K562 (cell line): ENCODE measurements around the gene OR51T1. TPM values are rescaled to one million over a fixed set of nuclear protein-coding genes. Genes with fewer than 3 reads are reported as not detected.
A peak's percentile ranks its signal among the peaks of the same experiment; 100 is the strongest.

ENCODE experiments used
- ATAC-seq: fragments of 200-7000 bp; cut with Tn5 transposase; 3 replicates; pipeline ENCODE4 v1.9.1; 2020; ENCODE audit warnings: moderate library complexity
- BruUV-seq: library from RNA; stranded (reverse); fragments of 400-500 nt; replicated peaks from 2 replicates; lab custom pipeline; 2021; lab: Mats Ljungman, UMichigan
- CTCF ChIA-PET: fragments of 300-600 bp; formaldehyde crosslinking; extraction: SDS; loops from one replicate; lab custom pipeline; 2021; ENCODE audit warnings: low intra/inter-chr PET ratio; lab: Yijun Ruan, JAX
- POLR2A ChIA-PET: fragments of 300-600, 350-650 bp; sonication (Branson Sonifier 250); formaldehyde crosslinking; extraction: SDS; loops from one replicate; lab custom pipeline; 2021; ENCODE audit warnings: antibody characterized with exemption, inconsistent platforms; lab: Yijun Ruan, JAX
- DNase-seq, 4 experiments: peaks; one replicate each; pipeline versions ENCODE4 v3.0.0 to v3.0.0-alpha.2; 2011 to 2018; ENCODE audit warnings: low spot score in 3 of 4, mixed read lengths in 3 of 4; ENCODE audit errors: extremely low read depth in 1 of 4
- FAIRE-seq: peaks from 2 replicates; lab custom pipeline; 2011; peaks lifted over from hg19 to GRCh38; lab: Jason Lieb, UNC
- H2AFZ ChIP-seq: 2 replicates; pipeline ENCODE4 v1.6.0; 2011; ENCODE audit warnings: low read depth, low read length, control low read depth, inconsistent platforms
- H3K27ac ChIP-seq: fragments of 200-600 bp; 3 replicates; pipeline ENCODE4 v1.8.0; 2011; ENCODE audit warnings: low read depth, mild to moderate bottlenecking, control low read depth, inconsistent platforms, low read length, moderate library complexity, mixed read lengths; ENCODE audit errors: extremely low read depth
- H3K27me3 ChIP-seq, 2 experiments: fragments of 300-600 bp in 1 of 2; 2 replicates in 1 of 2; 3 replicates in 1 of 2; pipeline versions ENCODE4 v1.6.0 to v1.8.0; 2011; ENCODE audit warnings: inconsistent platforms in 2 of 2, low read length in 2 of 2, mild to moderate bottlenecking in 1 of 2, mixed read lengths in 1 of 2, moderate library complexity in 1 of 2; ENCODE audit not compliant: control insufficient read depth in 2 of 2, insufficient read depth in 2 of 2
- H3K36me3 ChIP-seq: fragments of 300-600 bp; 3 replicates; pipeline ENCODE4 v1.8.0; 2011; ENCODE audit warnings: mild to moderate bottlenecking, low read length, inconsistent platforms; ENCODE audit not compliant: control insufficient read depth, insufficient read depth
- H3K4me1 ChIP-seq, 2 experiments: fragments of 200-600 bp in 1 of 2; replicated peaks in 1 of 2; 2 replicates in 1 of 2; 3 replicates in 1 of 2; pipeline versions ENCODE4 v1.5.1 to v1.8.0; 2011; ENCODE audit warnings: inconsistent platforms in 2 of 2, low read length in 2 of 2, mild to moderate bottlenecking in 1 of 2, mixed read lengths in 1 of 2, moderate library complexity in 1 of 2; ENCODE audit not compliant: control insufficient read depth in 2 of 2, insufficient read depth in 2 of 2
- H3K4me2 ChIP-seq: 2 replicates; pipeline ENCODE4 v1.6.1; 2011; ENCODE audit warnings: low read length, control low read depth, inconsistent platforms, mixed read lengths; ENCODE audit not compliant: insufficient read depth
- H3K4me3 ChIP-seq: fragments of 200-600 bp; sonication (generic), shearing (Covaris generic); 2 replicates; pipeline ENCODE4 v1.5.1; 2016; ENCODE audit warnings: control low read depth, inconsistent platforms
- H3K79me2 ChIP-seq: fragments of 200-600 bp; 3 replicates; pipeline ENCODE4 v1.8.0; 2011; ENCODE audit warnings: low read length, inconsistent platforms; ENCODE audit not compliant: control insufficient read depth, insufficient read depth
- H3K9ac ChIP-seq, 2 experiments: 2 replicates each; pipeline versions ENCODE4 v1.6.0 to v1.6.1; 2011; ENCODE audit warnings: low read depth in 2 of 2, low read length in 2 of 2, control low read depth in 1 of 2, inconsistent platforms in 1 of 2, mild to moderate bottlenecking in 1 of 2, mixed read lengths in 1 of 2; ENCODE audit not compliant: insufficient read depth in 1 of 2
- H3K9me1 ChIP-seq: one replicate; pipeline ENCODE4 v1.6.0; 2011; ENCODE audit warnings: inconsistent platforms, mild to moderate bottlenecking, low read length, moderate library complexity; ENCODE audit not compliant: control insufficient read depth, insufficient read depth
- H3K9me3 ChIP-seq: replicated peaks from 2 replicates; pipeline ENCODE4 v1.5.1; 2011; ENCODE audit warnings: low read depth, low read length, inconsistent platforms; ENCODE audit not compliant: control insufficient read depth, insufficient read depth
- H4K20me1 ChIP-seq: replicated peaks from 2 replicates; pipeline ENCODE4 v1.6.1; 2011; ENCODE audit warnings: low read length, inconsistent platforms, mixed read lengths; ENCODE audit not compliant: control insufficient read depth, insufficient read depth
- FOSL1 ChIP-seq: fragments of 200-800 bp; sonication (Bioruptor generic); conservative IDR thresholded peaks from 2 replicates; pipeline ENCODE4 v1.6.1; 2016; ENCODE audit warnings: missing genetic modification characterization, missing compliant biosample characterization
- GTF2A2 ChIP-seq: IDR thresholded peaks from 2 replicates; pipeline ENCODE4 v1.6.1; 2016; ENCODE audit warnings: mild to moderate bottlenecking, missing genetic modification characterization, missing compliant biosample characterization
- NONO ChIP-seq, 2 experiments: fragments of 200-400 bp in 1 of 2; fragments of 450-650 bp in 1 of 2; formaldehyde crosslinking in 1 of 2; IDR thresholded peaks; 2 replicates each; pipeline ENCODE4 v1.6.1; 2017; ENCODE audit warnings: low read depth in 2 of 2, mild to moderate bottlenecking in 2 of 2, moderate library complexity in 2 of 2, low read length in 1 of 2
- PRMT5 ChIP-seq: sonication (generic); formaldehyde crosslinking; IDR thresholded peaks from 2 replicates; pipeline ENCODE4 v1.5.0; 2020; ENCODE audit warnings: missing genetic modification reagents
- SAFB ChIP-seq: fragments of 200-400 bp; formaldehyde crosslinking; IDR thresholded peaks from 2 replicates; pipeline ENCODE4 v1.6.1; 2017; ENCODE audit warnings: low read depth, low read length, borderline replicate concordance
- SRF ChIP-seq, 2 experiments: fragments of 250-450, 450-650 bp in 1 of 2; sonication (Bioruptor Pico) in 1 of 2; sonication (generic) in 1 of 2; formaldehyde crosslinking; IDR thresholded peaks; 2 replicates each; pipeline versions ENCODE4 v1.5.0 to v1.5.1; 2020 to 2022; ENCODE audit warnings: mild to moderate bottlenecking in 1 of 2, missing genetic modification reagents in 1 of 2
- TRIM24 ChIP-seq, 2 experiments: fragments of 450-650 bp; IDR thresholded peaks; 2 replicates each; pipeline ENCODE4 v1.6.1; 2016
- WGBS: fragments of 100-300 bp; shearing (Covaris generic); methylation state at CpG from one replicate; pipeline ENCODE4 v1.1.6; 2016; ENCODE audit warnings: low coverage, mixed read lengths; ENCODE audit not compliant: insufficient coverage; ENCODE audit errors: missing lambda C conversion rate; 5-methylcytosine and 5-hydroxymethylcytosine counted together
- in situ Hi-C: fragments of 300-500 bp; cut with MboI; formaldehyde crosslinking; loops from 4 replicates; pipeline ENCODE4 v1.15.0; 2018; ENCODE audit warnings: inconsistent platforms, mixed read lengths
- intact Hi-C: fragments of 100-400 bp; cut with micrococcal nuclease; formaldehyde crosslinking; loops from 2 replicates; pipeline ENCODE4 v1.14.2; 2022
- polyA plus RNA-seq, 8 experiments: library from polyadenylated mRNA; depleted of rRNA in 4 of 8; stranded (reverse) in 5 of 8; unstranded in 3 of 8; fragments of >200 nt; fragmentation: Nextera tagmentation in 2 of 8; fragmentation: Illumina TruSeq in 1 of 8; extraction: Ambion mirVana in 2 of 8; extraction: Trizol in 1 of 8; gene quantifications; 2 replicates each; pipeline versions ENCODE4 v1.2.1 to v1.2.3, GENCODE V29; 2011 to 2014; ENCODE audit warnings: inconsistent platforms in 1 of 8, missing spikeins in 1 of 8
- total RNA-seq, 7 experiments: library from RNA; depleted of rRNA in 6 of 7; stranded (reverse); fragments of >200 nt in 6 of 7; fragmentation: Illumina TruSeq in 2 of 7; extraction: Trizol in 2 of 7; gene quantifications; 2 replicates each; pipeline versions ENCODE4 v1.2.1 to v1.2.3, GENCODE V29; 2011 to 2021; ENCODE audit warnings: low replicate concordance in 1 of 7
- TF ChIP-seq, protein P1 (sequence below): sonication (generic); formaldehyde crosslinking; IDR thresholded peaks from 2 replicates; pipeline ENCODE4 v1.8.0; 2023; ENCODE audit warnings: mild to moderate bottlenecking, missing genetic modification reagents
- TF ChIP-seq, protein P2 (sequence below): fragments of 250-450 bp; sonication (Bioruptor Pico); IDR thresholded peaks from 2 replicates; pipeline ENCODE4 v1.8.0; 2022; ENCODE audit warnings: moderate library complexity, mild to moderate bottlenecking, inconsistent platforms

Gene OR51T1
- total and polyA plus RNA-seq, 9 of the 15 experiments (the other 6 are each of a cell fraction or from before 2014, with no cell fraction given): not detected

DNA sequence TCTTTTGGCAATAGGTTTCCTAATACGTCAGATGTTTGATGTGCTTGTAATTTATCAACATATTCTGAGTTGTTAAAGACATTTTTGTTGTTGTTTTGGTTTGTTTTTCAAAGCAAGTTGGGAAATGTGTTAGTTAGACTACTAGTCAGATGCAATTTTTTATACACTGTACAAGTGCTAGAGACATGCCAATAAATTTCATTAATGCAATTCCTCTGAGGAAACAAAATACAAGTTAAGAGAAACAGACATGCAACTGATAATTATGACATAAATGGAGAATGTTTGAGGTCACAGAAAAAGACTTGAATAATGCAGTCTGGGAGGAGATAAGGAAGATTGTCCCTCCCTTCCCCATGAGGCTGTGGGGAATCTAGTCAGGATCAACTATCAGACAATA is 5.9 kb downstream of the OR51T1 start (continued):
- TF ChIP-seq, protein P1, sequence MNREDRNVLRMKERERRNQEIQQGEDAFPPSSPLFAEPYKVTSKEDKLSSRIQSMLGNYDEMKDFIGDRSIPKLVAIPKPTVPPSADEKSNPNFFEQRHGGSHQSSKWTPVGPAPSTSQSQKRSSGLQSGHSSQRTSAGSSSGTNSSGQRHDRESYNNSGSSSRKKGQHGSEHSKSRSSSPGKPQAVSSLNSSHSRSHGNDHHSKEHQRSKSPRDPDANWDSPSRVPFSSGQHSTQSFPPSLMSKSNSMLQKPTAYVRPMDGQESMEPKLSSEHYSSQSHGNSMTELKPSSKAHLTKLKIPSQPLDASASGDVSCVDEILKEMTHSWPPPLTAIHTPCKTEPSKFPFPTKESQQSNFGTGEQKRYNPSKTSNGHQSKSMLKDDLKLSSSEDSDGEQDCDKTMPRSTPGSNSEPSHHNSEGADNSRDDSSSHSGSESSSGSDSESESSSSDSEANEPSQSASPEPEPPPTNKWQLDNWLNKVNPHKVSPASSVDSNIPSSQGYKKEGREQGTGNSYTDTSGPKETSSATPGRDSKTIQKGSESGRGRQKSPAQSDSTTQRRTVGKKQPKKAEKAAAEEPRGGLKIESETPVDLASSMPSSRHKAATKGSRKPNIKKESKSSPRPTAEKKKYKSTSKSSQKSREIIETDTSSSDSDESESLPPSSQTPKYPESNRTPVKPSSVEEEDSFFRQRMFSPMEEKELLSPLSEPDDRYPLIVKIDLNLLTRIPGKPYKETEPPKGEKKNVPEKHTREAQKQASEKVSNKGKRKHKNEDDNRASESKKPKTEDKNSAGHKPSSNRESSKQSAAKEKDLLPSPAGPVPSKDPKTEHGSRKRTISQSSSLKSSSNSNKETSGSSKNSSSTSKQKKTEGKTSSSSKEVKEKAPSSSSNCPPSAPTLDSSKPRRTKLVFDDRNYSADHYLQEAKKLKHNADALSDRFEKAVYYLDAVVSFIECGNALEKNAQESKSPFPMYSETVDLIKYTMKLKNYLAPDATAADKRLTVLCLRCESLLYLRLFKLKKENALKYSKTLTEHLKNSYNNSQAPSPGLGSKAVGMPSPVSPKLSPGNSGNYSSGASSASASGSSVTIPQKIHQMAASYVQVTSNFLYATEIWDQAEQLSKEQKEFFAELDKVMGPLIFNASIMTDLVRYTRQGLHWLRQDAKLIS (CRISPR knock-in tag): no peak

DNA sequence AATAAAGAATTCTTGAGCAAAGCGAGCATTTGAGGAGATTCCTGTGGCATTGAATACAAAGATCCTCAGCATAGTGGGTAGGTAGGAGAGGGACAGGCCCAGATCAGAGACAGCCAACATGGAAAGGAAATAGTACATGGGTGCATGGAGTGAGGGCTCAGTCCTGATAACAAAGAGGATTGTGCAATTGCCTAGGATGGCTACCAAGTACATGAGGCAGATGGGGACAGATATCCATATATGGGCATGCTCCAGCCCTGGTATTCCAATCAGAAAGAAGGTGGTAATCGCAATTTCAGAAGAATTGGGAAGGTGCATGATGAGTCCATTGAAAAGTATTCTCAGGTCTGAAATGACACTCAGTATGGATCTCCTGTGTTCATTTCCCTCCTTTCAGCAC is 8.6 kb downstream of the OR51T1 start:
- ChIA-PET CTCF (no interaction called here), POLR2A (no interaction called here)
- DNase-seq (peak in 2 of 4 experiments; percentile 12 to 35), ATAC-seq (no peak), FAIRE-seq (no peak)
- Histone ChIP-seq H3K27me3 (no peaks in the 10 kb centered on the region), H4K20me1 (no peaks in the 10 kb centered on the region), H3K9ac (no peak overlapping the region), H2AFZ (peak overlapping the region; percentile 53), H3K9me3 (no peaks in the 10 kb centered on the region), H3K9me1 (no peaks in the 10 kb centered on the region), H3K79me2 (no peaks in the 10 kb centered on the region), H3K4me3 (no peak overlapping the region), H3K36me3 (no peaks in the 10 kb centered on the region), H3K4me1 (peaks cover 0 to 22% of the 10 kb centered on the region in 2 experiments; a peak in 3 of 5 replicates), H3K4me2 (no peak overlapping the region; the same call in 1 of the 2 replicates), H3K27ac (peak overlapping the region; percentile 36; the same call in 1 of the 3 replicates)
- 0% methylated on average over 2 of the region's 2 CpGs for WGBS
- in situ Hi-C loops: no loop called here
- no TSS peak for BruUV-seq
- intact Hi-C loops: no loop called here
- no peak for TF ChIP-seq SAFB
- no peak for TF ChIP-seq NONO (IDR thresholded peaks at IDR 0.05; ENCODE audit: low read depth in 2 of 2, low read length in 1 of 2)
- no peak for TF ChIP-seq PRMT5
- peak; percentile 63; the same call in 1 of the 2 replicates for TF ChIP-seq FOSL1 (tag)
- no peak for TF ChIP-seq GTF2A2
- peak; percentile 94 to 98 for TF ChIP-seq SRF (CRISPR knock-in tag; IDR thresholded peaks at IDR 0.05)
- TF ChIP-seq TRIM24 (IDR thresholded peaks at IDR 0.05): peak in 1 of 2 experiments; percentile 20; a peak in 1 of 4 replicates
- TF ChIP-seq, protein P2, sequence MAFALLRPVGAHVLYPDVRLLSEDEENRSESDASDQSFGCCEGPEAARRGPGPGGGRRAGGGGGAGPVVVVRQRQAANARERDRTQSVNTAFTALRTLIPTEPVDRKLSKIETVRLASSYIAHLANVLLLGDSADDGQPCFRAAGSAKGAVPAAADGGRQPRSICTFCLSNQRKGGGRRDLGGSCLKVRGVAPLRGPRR (CRISPR knock-in tag): no peak
